NCI-H1694 (cell line): ENCODE measurements around the gene KREMEN1.
"Not testable (repeated sequence)": the region's sequence is repeated elsewhere in the genome, so short reads cannot be mapped to it uniquely, and the experiment has no call there.

Source experiments
- DNase-seq: peaks from one replicate; lab custom pipeline; 2025; lab: John Stamatoyannopoulos, UW

KREMEN1 gene

DNA sequence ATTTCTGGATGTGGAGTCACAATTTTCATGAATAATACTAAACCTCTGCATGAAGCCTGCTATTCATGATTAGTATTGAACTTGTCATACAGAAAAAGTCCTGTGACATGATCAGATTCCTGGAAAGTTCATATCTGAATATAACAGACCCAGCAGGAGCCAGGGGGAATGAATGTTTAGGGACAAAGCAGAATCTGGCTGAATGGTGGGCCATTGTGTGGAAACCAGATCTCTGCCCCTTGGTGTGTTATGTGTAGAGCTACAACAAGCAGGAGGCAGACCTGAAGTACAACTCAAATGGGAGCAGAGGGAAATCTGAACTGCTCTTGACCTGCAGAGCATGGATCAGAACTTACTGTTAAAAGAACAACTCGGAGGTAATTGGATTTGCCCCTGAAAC, 30.3 kb downstream of the KREMEN1 start:
- no peak for DNase-seq

DNA sequence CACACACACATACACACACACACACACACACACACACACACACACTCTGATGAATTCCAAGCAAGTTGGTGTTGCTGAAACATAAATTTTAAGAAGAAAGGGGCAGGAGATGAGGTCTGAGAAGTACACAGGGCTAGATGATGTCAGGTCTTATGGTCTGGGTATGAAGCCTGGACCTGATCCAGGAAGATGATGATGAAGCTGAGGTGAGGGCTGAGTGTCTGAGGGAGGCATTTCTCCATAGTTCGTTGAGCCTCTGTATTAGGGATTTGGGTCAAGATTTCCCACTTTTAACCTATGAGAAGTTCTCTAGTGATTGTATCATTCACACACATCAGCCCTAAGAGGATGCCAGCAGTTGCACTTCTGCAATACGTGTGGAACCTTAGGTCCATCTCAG, 32.6 kb downstream of the KREMEN1 start:
- DNase-seq, result no peak

DNA sequence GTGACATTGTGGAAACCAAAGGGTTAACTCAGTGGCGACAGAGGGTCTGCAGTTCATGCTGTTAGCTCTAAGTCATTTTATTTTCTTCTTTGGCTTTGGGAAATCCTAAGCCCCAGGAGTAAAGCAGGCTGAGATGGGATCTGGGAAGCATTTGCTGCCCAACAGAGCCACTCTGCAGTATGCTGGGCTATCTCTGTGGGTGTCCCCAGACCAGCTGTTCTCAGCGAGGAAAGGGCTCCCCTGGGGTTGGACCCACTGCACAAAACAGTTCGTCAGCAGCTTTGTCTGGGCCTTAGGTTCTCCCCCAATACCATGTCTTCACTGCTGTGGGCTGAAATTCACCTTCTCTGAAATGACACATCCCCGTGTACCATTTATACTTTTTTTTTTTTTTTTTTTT, 34.0 kb downstream of the KREMEN1 start:
- DNase-seq, result no peak

DNA sequence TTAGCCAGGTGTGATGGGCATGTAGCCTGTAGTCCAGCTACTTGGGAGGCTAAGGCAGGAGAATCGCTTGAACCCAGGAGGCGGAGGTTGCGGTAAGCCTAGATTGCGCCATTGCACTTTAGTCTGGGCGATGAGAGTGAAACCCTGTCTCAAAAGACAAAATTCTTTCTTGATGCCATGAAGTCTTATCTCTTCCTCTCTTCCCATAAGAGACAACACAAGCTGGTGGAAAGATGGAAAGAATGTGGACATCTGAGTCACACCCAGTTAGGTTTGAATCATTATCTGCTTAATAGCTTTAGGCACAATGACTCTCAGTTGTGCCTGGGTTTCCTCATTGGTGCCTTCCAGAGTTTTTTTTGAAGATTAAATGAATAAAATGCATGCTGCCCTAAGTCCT, 35.3 kb downstream of the KREMEN1 start:
- no peak for DNase-seq

DNA sequence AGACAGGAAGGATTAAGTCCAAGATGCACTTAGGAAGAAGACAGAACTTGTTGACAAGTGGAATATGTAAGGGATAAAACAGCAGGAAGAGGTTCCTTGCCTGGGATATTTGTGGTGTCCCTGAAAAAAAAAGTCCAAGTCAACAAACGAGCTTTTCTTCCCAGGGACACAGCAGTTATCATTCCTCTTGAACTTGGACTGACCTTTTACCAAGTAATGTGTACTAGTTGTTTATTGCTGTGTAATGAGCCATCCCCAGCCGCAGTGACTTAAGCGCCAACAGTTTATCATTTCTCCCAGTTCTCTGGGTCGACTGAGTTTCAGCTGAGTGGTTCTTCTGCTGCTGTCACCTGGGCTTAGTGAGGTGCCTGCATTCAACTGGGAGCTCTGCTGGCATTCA, 37.0 kb downstream of the KREMEN1 start:
- no peak for DNase-seq

DNA sequence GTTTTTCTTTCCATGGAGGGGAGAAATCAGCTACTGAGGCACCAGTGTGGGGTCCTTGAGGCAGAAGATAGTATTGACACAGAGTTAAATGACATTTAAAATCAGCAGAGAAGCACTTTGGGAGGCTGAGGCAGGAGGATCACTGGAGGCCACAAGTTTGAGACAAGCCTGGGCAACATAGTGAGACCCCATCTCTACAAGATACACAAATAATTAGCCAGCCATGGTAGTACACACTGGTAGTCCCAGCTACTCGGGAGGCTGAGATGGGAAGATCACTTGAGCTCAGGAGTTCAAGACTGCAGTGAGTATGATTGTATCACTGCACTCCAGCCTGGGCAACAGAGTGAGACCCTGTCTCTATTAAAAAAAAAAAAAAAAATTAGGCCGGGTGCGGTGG, 38.1 kb downstream of the KREMEN1 start:
- no peak for DNase-seq

DNA sequence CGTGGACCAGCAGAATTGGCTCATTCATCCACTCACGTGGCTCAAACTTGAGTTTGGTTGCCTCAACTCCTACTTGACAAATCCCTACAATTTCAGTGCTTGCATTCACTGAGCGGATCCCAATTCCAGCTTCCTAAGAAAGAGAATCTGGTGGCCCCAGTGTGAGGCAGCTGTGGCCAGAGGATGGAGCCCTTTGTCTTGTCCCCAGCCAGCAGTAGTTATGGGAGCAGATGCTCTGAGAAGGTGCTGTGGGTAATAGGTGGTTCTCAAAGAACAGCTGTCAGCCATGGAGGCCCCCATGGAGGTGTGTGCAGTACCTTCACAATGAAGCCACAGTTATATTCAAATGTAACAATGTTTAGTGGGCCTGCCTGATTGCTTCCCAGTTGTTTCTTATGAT, 39.3 kb downstream of the KREMEN1 start:
- DNase-seq, result no peak

DNA sequence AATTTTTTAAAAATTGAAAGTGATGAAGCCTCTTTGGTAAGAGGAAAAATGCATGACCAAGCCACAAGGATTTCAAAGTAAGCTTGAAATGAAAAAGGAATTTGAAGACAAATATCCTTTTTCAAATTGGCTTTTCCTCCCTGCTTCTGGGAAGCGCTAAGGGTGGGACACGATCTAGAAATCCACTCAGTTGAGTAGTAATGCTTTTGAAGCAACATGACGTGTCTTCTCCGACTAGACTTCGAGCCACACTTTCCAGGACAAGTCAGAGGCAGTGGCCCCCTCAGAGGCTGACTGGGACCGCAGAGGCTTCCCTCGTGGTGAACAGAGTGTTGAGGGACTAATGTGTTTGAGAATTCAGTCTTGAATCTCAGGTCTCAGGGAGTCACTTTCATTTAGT, 39.8 kb downstream of the KREMEN1 start:
- no peak for DNase-seq

DNA sequence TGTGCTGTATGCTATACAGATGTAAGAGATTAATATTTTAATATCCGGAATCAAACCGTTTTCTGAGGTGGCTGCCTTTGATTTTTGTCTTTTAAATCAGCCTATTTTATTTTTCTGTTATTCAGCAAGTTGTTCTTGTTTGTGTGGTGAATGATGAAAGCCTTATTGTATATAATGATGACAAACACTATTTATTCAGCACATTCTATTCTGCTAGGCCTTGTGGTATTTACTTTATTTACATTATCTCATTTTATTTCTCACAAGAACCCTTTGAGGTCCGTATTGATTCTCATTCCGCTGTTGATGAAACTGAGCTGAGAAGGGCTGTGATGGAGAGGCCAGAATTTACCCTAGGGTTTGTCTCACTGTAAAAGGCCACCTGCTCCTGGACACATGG, 40.5 kb downstream of the KREMEN1 start:
- DNase-seq, result no peak

DNA sequence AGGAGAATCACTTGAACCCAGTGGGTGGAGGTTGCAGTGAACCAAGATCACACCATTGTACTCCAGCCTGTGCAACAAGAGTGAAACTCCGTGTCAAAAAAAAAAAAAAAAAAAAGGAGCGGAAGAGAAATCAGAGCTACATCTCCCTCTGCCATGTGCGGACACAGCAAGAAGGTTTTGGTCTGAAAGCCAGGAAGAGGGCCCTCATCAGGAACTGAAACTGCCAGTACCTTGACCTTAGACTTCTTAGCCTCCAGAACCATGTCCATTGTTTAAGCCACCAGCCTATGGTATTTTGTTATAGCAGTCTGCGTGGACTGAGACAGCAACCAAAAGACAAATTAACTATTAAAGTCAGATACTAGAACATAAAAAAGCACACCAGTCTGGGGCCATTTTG, 41.6 kb downstream of the KREMEN1 start:
- DNase-seq, result no peak

DNA sequence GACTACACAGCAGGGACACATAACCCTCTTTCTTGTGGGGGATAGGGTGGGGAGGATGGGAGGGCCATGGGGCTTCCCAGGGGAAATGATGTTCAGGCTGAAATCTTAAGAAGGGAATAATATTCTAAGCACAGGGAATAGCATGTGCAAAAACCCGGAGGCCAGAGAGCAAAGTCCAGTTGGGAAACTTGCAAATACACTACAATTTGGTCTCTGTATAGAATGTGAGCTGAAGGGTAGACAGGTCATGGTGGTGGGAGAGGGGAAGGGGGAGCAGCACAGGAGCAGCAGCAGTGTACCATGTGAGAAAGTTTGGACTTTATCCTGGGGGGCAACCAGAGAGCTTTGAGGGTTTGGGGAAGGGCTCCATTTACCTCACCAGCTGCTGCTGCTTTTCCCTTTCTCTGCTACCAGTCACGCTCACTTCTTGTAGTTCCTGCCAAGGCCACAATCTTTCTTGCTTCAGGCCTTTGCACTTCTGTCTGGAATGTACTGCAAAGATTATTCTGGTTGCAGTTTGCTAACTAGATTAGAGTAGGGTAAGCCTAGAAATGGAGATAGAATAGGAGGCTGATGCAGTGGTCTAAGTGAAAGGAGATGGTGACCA, 43.0 kb downstream of the KREMEN1 start:
- DNase-seq, result no peak

DNA sequence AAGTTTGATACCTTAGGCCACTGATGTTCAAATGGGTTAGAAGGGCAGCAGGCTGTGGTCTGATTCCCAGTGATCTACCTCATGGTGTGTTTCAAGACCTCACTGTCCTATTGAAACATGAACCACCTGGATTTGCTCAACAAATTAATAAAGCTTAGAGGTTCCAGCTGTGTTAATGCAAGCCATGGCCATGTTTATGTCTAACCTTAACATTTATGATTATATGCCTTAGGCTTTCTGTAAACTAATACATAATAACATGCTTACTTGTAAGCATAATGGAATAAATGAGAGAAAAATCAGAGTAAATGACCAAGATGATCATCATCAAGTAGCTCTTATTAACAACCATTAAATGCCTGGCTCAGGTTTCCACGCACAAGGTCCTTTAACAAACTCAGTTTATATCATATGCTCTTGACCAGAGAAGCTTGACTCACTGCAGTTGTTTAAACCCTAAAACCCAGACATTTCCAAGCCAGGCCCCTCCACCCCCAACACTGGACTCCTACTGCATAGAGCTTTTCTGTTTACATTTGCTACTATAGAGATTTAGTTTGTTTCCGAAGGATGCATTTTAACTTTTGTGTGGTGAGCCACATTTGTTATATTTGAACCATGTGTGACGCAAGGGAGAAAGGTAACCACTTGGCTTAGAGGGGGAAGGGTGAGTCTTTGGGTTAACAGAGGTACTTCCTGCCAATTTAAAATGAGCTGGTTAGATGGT, 43.7 kb downstream of the KREMEN1 start:
- no peak for DNase-seq

DNA sequence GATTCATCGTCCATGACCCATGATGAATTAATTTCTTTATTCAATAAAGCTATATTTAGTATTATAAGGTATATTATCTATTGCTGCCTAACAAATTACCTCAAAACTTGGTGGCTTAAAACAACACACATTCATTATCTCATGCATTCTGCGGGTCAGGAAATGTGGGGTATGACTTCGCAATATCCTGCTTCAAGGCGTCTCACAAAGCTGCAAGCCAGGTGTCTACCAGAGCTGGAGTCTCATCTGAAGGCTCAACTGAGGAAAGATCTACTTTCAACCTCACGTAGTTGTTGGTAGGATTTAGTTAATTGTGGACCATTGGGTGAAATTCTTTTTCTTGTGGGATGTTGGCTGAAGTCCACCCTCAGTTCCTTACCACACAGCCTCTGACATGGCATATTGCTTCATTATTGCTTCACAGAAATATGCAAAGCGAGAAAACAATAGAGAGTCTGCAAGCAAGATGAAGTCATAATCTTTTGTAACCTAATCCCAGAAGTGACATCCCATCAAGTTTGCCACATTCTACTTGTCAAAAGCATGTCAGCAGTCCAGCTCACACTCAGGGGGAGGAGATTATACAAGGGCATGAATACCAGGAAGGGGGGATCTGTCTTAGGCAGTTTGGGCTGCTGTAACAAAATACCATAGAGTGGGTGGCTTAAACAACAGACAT, 45.1 kb downstream of the KREMEN1 start:
- DNase-seq, result no peak

DNA sequence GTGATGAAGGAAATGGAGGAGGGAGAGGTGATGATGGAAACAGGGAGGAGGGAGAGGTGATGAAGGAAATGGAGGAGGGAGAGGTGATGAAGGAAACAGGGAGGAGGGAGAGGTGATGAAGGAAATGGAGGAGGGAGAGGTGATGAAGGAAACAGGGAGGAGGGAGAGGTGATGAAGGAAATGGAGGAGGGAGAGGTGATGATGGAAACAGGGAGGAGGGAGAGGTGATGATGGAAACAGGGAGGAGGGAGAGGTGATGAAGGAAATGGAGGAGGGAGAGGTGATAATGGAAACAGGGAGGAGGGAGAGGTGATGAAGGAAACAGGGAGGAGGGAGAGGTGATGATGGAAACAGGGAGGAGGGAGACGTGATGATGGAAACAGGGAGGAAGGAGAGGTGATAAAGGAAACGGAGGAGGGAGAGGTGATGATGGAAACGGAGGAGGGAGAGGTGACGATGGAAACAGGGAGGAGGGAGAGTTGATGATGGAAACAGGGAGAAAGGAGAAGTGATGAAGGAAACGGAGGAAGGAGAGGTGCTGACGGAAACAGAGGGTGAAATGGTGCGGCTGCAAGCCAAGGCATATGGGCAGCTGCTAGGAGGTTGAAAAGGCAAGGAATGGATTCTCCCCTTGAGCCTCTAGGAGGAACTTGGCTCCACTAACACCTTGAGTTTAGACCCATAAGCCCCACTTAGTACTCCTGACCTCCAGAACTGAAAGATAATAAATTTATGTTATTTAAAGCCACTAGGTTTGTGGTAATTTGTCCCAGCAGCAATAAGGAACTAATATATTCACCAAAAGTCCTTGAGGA, 47.5 kb downstream of the KREMEN1 start:
- not testable (repeated sequence) for DNase-seq

DNA sequence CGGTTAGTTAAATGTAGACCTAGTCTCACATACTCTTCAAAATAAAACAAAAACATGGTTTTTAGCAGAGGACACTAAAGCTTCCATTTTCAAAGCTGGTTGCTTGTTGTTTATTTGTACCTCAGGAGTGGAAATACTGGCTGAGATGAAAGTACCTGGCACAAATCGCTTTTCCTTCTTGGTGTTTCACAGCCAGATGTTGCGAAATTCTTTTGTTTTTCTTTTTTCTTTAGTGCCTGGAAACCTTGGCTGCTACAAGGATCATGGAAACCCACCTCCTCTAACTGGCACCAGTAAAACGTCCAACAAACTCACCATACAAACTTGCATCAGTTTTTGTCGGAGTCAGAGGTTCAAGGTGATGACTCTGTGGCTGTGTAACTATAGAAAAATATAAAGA, 48.3 kb downstream of the KREMEN1 start:
- no peak for DNase-seq

DNA sequence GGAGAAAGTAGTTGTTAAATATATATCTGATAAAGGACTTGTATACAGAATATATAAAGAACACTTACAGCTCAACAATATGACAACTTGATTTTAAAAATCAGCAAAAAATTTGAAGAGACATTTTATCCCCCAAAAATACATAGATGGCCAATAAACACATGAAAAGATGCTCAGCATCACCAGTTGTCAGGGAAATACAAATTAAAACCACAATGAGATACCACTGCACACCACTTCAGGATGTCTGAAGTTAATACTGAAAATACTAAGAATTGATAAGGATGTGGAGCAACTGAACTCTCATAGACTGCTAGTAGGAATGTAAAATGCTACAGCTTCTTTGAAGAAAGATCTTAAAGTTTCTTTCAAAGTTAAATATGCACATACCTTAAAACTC, 49.2 kb downstream of the KREMEN1 start:
- DNase-seq, result no peak

DNA sequence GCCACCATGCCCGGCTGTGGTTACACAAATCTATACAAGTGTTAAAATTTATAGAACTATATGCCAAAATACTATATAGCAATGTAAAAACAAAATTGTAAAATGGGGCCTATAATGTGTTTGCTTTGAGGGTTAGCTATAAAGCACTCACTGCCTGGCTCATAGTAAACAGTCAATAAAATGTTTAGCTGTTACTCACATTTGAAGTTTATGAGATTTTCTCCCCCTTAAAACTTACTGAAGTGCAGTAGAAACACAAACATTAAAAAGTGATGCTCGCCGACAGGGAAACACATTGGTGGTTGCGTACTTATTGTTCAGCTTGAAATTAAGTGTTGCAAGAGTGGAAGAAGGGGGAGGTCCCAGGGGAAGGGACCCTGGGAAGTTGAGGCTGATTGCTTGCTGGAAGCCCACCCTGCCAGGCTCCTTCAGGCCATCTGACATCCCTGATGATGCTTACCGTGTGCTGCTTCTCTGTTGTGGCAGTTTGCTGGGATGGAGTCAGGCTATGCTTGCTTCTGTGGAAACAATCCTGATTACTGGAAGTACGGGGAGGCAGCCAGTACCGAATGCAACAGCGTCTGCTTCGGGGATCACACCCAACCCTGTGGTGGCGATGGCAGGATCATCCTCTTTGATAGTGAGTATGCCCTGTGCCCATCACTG, 52.1 kb downstream of the KREMEN1 start:
- no peak for DNase-seq

DNA sequence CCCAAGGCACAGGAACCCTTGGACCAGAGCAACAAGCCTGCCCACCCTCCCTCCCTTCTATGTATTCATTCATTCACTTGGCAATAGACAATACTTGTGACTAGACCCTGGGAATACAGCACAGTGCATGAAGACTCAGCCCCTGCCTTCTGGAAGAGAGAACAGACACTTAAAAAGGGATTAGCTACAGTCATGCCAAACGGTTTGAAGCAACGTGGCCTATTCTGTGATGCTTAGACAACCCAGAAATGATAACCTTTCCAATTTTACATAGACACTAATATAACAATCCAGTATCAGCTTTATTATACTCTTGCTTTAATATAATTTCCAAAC, 52.6 kb downstream of the KREMEN1 start:
- DNase-seq, result no peak

DNA sequence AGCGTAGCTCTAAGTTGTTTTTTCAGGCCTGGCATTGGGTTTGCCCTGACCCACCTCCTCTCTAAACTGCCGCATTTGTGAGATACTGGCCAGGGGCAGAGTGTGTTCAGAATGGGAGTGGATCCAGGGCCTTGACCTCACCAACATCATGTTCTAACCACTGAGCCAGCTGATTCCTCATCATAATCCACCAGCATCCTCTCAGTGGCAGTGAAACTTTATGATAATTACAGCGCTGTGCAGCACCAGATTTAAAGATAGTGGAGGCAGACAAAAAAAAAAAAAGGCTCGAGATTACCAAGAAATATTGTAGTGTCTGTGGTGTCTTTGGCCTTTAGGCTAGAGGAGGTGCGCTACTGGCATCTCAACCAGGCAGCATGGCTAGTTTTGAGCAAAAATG, 53.0 kb downstream of the KREMEN1 start:
- DNase-seq, result no peak

DNA sequence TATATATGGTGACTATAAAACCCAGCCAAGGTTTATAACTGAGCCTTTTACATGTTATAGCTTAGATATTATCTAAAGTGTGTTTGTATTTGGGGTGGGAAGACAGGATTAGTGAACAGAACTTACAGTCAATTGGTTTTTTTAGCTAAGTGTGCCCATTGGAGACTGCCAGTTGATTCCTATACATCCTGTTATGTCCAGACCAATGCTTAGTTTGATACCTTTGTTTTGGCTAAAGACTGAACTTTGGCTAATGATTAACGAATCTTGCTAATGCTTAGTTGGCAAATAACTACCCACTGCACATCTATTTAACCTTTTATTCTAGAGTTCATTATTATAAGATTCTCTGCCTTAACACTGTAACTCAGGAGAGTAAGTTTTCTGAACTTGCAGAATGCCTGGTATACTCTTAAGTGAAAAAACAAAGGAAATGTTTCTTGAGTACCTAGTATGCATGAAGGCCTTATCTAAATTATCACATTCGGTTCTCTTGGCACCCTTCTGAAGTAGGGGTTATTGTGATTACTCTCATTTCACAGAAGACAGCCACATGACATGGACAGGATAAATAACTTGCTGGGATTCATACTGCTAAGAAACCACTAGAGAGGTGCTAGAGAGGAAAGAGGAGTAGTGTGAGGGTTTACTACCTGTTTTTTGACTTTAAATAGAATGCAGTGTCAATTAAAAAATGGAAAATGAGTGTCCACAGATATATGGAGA, 54.0 kb downstream of the KREMEN1 start:
- DNase-seq, result no peak
